NCI-H1694 treated with DMSO at 0.1 percent for 48 hours (cell line): Measurements from ENCODE around the gene CCDC85A.
A peak's percentile ranks its signal among the peaks of the same experiment; 100 is the strongest.
"Not testable (repeated sequence)": the region's sequence is repeated elsewhere in the genome, so short reads cannot be mapped to it uniquely, and the experiment has no call there.

Source experiments
- DNase-seq: peaks from one replicate; lab custom pipeline; 2025; lab: John Stamatoyannopoulos, UW

The CCDC85A gene

DNA sequence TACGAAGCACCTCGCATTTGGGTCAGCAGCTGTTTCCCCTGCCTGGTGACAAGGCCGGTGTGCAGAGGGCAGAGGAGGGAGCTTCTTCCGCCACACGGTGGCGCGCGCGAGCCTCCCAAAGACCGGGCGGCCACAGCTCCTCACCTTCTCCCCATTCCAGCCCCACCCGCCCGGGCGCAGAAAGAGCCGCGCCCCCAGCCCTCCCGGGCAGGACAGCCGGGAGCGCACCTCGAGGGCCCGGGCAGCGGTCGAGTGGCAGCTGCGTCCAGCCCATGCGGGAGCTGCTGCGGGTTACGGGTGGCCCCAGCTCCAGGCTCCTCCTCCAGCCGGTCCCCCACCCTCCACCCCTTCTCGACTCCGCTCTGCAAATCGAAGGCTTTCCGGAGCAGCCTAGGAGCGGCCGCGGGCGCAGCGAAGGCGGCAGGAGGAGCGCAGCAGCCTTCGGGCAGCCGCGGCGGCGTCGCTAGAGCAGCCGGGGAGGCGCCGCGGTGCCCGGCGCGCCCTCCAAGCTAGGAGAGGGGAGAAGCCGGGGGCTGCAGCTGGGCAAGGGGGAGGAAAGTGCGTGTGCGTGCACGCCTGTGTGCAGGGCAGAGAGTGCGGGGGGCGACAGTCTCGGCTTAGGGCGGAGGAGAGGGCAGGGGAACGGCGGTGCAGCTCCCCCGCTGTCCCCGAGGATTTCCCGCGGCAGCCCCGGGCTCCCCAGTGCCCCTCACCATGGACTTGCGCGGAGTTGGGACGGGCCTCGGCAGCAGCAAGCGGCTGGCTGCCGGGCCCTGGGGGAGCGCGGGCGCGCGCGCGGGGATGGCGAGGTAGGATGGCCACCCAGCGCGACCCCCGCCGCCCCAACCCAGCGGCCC lies at the start of gene CCDC85A:
Gene CCDC85A (plus strand): TSS at position 348 of the 857 bp plus-strand sequence. CDS start 635 bp downstream, outside the sequence.
- DNase-seq, result peak; percentile 80

DNA sequence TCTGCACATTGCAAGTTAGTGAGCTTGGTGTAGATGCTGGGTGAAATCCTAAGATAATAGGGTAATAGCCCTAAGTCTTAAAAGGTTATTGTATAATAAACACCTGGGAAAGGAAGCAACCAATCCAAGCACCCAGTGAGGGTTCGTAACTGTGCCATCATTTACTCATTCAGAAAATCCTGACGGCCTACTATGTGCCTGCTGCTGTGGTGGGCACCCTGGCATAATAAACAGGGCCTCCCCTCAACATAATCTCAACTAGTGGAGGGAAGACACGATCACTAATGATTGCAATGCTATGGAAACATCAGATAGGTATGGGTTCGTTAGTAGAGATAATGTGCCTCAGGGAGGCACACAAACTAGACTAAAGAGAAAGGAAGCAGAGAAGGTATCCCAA lies 48.9 kb upstream of the CCDC85A start:
- no peak for DNase-seq

DNA sequence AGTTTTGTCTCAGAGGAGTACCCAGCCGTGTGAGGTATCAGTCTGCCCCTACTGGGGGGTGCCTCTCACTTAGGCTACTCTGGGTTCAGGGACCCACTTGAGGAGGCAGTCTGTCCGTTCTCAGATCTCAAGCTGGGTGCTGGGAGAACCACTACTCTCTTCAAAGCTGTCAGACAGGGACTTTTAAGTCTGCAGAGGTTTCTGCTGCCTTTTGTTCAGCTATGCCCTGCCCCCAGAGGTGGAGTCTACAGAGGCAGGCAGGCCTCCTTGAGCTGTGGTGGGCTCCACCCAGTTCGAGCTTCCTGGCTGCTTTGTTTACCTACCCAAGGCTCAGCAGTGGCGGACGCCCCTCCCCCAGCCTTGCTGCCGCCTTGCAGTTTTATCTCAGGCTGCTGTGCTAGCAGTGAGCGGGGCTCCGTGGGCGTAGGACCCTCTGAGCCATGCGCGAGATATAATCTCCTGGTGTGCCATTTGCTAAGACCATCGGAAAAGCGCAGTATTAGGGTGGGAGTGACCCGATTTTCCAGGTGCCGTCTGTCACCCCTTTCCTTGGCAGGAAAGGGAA lies 41.2 kb upstream of the CCDC85A start:
- DNase-seq, result not testable (repeated sequence)

DNA sequence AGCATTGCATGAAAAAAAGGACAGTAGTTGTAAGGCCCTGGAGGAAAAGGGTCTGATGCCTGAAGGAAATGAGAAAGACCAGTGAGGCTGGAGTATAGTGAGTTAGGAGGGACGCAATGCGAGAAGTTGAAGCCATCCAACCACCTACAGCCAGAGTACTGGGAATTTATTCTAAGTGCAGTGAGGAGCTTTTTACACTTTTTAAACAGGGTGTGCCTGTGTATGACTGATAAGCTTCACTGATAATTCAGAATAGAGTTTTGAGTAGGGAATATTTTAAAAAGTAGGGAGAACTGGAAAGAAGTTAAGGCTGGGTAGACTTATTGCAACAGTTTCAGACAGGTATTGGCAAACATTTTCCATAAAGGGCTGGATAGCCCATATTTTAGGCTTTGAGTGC lies 35.9 kb upstream of the CCDC85A start:
- DNase-seq, result no peak

DNA sequence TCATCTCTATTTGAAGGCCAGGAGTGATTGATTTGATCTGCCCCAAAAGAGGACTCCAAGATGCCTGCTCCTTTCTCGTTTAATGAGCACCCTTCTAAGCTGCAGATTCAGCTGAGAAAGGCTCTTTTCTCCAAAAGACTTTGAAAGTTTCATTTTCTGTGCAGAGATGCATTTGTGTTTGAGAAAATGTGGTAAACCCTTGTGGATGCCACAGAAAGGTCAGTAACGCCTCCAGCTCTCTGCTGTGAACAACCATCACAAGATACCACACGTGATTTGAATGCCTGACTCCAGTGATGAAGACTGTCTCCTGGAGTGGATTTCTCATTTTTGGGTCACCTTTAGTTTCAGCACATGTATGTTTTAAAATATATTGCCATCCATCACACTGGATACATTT lies 35.0 kb upstream of the CCDC85A start:
- DNase-seq, result no peak

DNA sequence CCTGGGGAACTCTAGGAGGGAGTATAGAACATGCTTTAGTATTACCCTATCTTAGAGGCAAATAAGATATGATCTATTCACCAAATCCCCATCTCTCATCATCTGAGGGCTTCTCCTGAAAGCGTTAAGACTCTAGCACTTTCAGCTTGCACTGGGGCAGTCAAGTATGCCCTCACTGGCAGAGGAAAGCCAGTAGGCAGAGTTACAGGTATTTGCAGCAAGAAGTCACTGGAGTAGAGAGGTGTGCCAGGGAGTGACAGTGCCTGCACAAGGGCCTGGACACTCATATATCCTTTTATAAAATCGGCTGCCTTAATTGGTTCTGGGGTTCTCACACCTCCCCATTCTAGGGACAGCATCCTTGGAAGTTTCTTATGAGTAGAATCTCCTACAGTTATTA lies 31.9 kb upstream of the CCDC85A start:
- DNase-seq, result no peak

DNA sequence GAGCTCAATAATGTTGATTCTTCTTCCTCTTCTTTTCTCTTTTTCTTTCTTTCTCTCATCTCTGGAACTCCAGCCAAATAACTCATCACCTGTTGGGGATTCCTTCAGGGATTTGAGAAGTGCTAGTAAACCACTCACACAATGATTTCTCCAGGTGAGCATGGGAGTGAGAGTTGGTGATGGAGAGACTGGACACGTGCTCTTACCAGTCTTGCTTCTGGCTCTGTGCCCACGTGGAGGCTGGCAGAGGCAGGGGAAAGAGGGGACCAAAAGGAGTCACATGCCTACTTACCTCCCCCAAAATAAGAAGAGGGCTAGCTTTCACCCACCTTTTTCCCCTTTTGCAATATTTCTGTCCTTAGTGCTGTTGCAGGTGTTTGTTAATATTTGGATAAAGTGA lies 28.6 kb upstream of the CCDC85A start:
- DNase-seq, result no peak

DNA sequence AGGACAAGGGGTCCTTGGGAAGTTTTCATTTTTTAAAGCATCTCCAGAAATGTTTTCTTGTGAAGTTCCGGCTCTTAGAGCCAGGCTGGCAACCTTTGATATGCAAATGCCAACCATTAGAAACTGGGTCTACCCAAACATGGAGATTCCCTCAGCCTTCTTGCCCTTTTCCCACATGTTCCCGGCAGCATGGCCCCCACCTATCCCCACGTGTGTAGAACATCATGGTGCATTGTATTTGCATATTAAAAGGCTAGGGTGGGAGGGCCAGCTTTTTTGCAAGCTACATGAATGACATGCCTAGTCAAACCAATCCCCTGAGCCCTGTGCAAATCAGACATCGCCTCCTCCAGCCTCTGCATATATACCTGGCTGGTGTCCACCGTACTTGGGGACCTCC lies 23.9 kb upstream of the CCDC85A start:
- DNase-seq, result not testable (repeated sequence)

DNA sequence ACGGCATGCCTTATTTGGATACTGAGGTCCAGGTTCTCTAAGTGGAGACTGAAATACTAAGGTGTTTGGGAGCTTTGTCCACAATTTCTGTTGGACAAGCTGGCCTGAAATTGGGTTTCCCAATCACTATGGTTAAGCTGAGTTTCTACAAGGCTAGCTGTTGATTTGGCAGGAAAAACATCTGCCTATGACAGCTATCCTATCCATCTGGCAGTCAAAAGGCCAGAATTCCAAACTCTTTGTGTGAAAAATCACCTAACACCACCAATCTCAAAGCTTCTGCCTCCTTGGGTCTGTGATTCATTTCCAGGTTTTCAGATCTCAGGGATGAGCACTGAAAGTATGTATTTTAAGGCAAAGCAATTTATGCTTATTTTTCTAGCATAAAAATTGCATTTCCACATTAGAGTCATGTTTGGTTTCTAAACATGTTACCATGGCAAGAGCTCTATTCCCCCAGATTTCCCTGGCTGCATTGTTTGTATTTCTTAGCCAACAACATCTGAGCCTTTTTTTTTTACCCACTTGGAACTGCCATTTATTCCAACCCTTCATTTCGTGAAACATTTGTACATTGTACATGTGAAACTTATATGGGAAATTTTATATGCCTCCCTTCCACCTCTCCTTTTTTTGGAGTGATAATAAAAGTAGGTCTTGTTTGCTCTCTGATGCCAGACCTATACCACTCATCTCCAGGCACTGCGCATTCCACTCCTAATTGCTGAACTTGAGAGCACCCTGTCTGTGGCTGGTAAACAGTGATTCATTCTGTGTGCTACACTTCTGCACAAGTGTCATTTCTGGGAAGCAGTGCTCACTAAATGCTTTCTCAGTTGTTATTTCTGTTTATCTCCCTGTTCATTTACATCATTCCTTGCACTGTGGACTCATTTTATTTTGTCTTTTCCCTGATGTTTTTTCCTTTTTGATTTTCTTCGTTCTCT lies 15.9 kb upstream of the CCDC85A start:
- no peak for DNase-seq

DNA sequence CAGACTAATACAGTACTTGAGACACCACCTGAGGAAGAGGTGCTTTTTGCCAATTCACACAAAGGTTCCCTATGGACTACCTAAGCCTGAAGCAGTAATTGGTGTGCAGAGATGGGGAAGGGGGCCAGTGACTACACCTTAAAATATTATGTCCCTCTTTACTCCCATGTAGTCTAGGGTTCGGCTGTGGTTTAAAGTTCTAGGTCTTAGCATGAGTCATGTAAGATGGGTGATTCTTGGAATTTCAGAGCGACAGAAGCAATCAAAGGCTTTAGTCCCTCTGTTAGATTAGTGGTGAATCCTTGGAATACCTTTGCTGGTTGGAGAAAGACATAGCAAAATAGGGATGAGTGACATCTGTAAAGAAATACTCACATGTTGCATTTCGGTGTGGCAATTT lies 14.3 kb upstream of the CCDC85A start:
- DNase-seq, result no peak

DNA sequence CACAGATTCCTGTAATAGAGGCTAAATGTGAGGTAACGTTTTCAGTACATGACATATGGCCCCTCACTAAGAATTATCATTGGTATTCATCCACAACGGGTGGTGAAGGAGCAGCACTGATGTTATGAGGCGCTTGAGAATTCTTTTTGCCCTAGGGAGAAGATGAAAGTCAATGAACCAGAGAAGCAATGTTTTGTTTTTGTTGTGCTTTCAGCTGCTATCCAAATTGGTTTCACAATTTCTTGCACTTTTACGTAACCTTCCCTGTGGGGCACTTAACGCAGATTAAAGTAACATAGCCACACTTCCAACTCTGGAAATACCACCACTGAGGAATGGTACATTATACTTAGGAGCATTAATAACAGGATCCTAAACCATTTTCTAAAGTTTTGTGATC lies 13.3 kb upstream of the CCDC85A start:
- DNase-seq, result no peak

DNA sequence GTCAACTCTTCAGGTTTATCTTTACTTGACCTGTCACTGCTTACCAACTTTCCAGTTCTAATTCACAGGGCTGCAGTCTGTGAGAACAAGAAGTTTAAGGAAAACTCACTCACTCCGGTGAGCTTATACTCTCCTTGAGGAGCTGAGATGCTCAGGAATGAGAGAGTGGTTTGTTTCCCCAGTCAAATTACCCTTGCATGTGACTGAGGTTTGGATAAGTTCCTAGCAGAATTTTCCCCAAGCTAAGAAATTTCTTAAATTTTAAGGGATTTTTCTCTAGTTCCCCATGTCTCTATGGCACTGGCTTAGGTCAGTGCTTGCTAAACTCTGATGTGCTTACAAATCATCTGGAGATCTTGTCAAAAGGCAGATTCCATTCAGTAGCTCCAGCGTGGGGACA lies 12.8 kb upstream of the CCDC85A start:
- no peak for DNase-seq

DNA sequence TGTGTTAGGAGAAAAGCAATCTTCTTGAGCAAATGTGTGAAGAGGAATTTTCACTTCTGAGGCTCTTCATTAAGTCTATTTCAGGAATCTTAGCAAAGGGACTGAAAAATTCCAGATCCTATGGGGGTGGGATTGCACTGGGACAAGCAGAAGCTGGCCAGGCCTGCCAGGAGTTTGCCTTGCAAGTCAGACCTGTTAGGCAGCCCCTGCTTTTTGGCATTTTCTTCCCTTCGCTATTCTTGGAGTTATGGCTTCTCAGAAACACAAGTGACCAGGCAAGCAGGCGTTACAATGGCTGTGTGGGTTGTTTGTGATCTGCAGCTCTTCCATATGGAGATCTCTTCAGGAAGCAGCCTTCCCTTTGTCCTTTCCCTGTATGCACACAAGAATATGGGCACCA lies 8.0 kb upstream of the CCDC85A start:
- DNase-seq, result no peak

DNA sequence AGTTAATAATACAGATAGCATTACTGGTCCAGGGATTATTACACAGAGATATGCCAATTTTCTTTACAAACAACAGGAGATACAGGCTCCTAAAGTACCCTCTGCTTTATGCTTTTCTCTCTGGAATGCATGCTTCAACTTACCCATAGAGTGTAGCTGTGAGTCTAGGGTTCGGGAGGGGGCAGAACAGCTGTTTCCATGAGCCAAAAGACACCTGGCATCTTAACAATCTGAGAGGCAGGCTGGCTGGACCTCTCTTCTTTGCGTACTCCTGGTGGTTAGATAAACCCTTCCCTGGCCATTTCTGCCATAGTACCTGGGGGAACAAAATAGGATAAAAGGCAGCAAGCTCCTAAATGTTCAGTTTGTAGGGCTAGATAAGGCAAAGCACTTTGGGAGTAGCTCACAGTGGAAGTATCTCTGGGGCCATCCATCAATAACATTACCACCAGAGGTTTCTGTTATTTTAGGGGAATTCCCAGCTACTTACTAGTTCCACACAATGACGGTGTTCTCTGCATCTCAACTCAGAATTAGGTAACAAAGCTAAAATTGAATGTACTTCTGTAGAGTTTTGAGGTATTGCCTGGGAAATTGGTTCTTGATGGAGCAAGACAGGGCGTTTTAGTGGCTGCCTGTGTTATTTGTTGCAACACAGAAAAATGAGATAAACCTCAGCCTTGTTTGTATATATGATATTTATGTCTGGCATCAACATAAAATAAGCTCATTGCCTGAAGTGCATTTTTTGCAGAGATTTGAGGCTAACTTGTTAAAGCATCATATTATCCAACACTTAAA lies 6.2 kb upstream of the CCDC85A start:
- DNase-seq, result no peak

DNA sequence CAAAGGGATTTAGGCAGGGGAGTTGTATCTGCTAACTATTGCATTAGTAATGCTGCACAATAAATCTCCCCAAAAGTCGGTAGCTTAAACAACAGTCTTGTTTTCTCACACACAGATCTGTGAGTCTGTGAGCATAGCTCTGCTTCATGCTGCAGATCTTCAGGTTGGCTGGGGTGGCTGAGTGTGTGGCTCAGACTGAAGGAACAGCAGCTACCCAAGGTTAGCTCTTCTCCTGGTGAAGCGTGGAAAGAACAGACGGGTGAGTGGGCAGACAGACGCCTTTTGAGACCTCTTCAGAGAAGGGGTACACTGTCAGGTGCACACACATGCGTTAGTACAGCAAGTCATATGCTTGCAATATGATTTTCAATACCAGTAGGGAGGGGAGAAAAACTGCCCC lies 3.9 kb upstream of the CCDC85A start:
- DNase-seq, result no peak

DNA sequence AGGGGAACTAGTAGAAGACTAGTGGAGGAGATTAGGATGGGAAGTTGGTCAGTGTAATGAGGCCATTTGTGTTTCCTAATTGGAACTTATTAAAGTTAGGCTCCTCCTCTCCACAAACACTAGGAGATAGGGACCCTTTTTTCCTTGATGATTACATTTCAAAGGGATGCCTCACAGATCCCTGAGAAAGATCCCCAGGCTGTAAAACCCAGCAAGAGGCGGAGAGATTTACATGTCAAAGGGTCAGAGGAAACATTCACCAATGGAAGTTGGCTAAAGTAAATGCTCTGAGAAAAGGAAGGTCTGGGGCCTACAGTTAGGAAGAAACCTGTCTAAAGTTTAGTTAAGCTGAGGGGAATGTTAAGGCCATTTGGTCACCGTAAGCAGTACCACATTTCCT lies 1.4 kb upstream of the CCDC85A start:
- DNase-seq, result no peak

DNA sequence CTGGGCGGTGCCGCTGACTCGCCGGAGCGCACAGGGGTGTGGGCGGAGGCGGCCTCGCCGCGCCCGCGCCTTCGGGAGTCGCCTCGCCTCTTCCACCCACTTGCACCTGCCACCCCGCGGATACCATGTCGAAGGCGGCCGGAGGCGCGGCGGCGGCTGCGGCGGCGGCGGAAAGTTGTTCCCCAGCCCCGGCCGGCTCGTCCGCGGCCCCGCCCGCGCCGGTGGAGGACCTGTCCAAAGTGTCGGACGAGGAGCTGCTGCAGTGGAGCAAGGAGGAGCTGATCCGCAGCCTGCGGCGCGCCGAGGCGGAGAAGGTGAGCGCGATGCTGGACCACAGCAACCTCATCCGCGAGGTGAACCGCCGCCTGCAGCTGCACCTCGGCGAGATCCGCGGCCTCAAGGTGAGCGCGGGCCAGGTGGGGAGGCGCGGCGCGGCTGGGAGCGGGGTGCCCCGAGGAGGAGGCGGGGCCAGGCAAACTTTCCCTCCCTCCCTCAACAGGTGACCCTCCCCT lies 766 bp downstream of the CCDC85A start:
- no peak for DNase-seq

DNA sequence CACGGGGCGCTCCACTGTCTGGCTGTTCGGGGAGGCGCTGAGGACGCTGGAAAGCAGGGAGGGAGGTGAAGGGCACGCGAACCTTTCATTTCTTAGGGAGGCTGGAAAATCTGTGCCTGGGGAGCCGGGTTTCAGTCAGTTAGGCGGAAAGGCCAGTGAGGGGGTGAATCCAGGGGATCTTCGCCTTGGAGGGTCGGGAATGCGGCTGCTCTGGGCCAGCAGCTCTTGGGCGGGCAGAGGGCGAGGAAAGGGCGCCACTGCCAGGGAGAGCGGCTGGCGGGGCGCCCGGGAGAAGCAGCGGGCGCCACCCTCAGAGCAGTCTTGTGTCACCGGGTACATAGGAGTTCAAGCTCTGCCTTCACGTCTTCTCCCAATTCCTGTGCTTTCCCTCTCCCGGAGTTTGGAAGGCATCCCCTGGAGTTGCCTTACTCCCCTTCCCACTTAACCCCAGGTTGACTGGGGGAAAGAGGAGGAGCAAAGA lies 1.4 kb downstream of the CCDC85A start:
- DNase-seq, result peak; percentile 22

DNA sequence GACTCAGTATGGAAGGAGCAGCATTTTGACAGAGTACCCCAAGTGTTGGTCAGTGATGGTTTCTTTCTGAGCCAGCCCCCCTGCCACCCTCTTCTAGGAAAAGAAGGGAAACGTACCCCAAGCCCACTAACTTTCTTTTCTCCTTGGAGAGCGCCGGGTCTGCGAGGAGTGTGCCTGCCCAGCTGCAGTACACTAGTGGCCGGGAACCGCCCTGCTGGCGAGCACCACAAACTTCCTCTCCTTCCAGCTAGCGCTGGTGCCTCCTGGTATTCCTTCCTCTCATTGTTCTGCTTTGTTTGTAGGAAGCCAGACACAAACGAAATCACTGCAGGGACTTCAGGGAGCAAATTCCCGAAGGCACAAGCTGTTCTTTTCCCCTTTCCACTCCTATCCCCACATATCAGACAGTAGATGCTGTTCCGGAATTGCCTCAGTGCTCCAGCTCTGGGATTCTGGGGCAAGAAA lies 1.8 kb downstream of the CCDC85A start:
- no peak for DNase-seq

DNA sequence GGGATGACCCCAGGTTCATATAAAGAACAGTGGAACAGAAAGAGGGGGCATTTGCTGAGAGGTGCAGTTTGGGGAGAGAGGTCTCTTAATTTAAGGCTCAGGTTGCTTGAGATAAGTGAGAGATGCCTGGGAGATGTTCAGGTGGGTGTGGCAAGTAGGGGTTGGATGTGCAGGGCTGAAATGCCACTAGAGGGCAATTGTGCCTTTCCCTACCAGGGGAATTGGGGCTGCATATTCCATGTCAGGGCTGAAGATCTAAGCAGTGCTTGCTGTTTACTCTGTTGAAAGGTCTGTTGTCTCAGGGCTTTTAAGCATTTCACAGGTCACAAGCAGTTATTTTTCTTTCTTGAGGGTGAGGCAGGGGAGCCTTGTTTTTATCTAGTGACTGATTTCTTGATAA lies 7.8 kb downstream of the CCDC85A start:
- DNase-seq, result peak; percentile 65

DNA sequence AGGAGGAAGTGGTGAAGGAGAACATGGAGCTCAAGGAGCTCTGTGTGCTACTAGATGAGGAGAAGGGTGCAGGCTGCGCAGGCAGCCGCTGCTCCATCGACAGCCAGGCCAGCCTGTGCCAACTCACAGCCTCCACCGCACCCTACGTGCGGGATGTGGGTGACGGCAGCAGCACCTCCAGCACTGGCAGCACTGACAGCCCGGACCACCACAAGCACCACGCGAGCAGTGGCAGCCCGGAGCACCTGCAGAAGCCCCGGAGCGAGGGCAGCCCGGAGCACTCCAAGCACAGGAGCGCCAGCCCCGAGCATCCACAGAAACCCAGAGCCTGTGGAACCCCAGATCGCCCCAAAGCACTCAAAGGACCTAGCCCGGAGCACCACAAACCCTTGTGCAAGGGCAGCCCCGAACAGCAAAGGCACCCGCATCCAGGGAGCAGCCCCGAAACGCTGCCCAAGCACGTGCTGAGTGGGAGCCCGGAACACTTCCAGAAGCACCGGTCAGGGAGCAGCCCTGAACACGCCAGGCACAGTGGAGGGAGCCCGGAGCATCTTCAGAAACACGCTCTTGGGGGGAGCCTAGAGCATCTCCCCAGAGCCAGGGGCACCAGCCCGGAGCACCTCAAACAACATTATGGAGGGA lies 9.0 kb downstream of the CCDC85A start:
- no peak for DNase-seq
